ENCODE data around the gene SLC9A6. TPM values are rescaled to one million over a fixed set of nuclear protein-coding genes. Genes with fewer than 3 reads are reported as not detected.

The SLC9A6 gene
- total RNA-seq: 10 to 100 TPM; 12.0 to 37.0 (median 31.1) TPM

DNA sequence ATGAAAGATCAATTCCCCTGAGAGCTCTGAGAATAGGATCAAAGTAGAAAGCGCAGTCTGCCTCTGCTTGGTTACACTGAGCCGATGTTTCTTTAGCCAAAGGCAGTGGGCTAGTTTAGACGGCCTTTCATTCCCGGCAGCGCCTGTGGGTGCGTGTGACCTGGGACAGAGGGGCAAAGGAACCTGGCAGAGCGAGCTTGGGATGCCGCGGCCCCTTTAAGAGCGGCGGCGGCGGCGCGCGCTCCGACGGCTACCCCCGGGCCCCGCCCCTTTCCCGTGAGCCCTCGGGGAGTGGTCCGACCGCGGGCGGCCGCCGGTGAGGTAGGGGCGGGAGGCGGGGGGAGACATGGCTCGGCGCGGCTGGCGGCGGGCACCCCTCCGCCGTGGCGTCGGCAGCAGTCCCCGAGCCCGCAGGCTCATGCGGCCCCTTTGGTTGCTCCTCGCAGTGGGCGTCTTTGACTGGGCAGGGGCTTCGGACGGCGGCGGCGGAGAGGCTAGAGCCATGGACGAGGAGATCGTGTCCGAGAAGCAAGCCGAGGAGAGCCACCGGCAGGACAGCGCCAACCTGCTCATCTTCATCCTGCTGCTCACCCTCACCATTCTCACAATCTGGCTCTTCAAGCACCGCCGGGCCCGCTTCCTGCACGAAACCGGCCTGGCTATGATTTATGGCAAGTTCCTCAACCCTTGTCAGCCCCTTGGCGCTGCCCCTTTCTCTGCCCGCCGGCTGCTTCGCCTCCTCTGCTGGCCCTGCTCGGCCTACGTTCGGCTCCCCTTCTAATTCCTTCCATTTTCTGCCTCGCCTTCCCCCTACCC is at the start of gene SLC9A6:
Gene SLC9A6, plus strand, starts transcription at position 279 of the 816 bp plus-strand sequence. Its CDS starts 224 bp downstream, at position 503.
- in situ Hi-C loops (cut with MboI; ENCODE audit: low pct_unique_long_range_greater_than_20kb in 2 of 9, low sequenced_read_pairs in 9 of 9, unreplicated experiment in 9 of 9): no loop called here
- Histone ChIP-seq H3K4me1 (replicated peaks in 1 of 2) (peaks cover 0 to 6% of the 10 kb centered on the region in 2 donors), H3K4me3 (peak within 1 kb of the TSS; percentile 48 to 94 (median 72)), H3K27ac (peak within 1 kb of the TSS; percentile 83 to 86)
- ATAC-seq (replicated peaks in 6 of 8): peak; percentile 87 to 92 (median 89)
- WGBS, 10 experiments: 0 to 48% (median 7%) methylated on average over 1 to 3 of the region's 68 CpGs; no CpG with 5 or more reads in 5 of the 10 experiments

DNA sequence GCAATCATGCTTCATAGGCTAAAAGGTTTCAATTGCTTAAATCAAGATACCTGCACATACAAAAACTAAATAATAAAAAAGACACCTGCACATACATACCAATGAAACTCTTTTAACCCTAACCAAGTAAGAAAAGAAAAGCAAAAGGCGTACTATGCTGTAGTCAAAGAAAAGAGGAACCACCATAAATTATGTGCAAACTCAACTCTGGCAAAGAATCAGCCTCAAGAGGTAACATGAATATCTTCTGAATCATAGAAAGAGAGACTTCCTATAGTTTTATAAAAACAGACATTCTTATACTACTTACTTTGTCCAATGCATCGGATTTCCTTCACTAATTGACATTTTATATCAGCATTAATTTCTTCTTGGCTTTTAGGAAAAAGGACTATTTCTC is 40.7 kb upstream of the SLC9A6 start:
- WGBS, 10 experiments: 20 to 88% (median 48%) methylated on average over 2 of the region's 2 CpGs; no CpG with 5 or more reads in 7 of the 10 experiments
- no peak for ATAC-seq (replicated peaks in 6 of 8)
- H3K4me1 ChIP-seq (replicated peaks in 1 of 2): no peaks in the 10 kb centered on the region
- no peak overlapping the region for H3K4me3 ChIP-seq
- in situ Hi-C loops (cut with MboI; ENCODE audit: low pct_unique_long_range_greater_than_20kb in 2 of 9, low sequenced_read_pairs in 9 of 9, unreplicated experiment in 9 of 9): no loop called here
- H3K27ac ChIP-seq: no peak overlapping the region

DNA sequence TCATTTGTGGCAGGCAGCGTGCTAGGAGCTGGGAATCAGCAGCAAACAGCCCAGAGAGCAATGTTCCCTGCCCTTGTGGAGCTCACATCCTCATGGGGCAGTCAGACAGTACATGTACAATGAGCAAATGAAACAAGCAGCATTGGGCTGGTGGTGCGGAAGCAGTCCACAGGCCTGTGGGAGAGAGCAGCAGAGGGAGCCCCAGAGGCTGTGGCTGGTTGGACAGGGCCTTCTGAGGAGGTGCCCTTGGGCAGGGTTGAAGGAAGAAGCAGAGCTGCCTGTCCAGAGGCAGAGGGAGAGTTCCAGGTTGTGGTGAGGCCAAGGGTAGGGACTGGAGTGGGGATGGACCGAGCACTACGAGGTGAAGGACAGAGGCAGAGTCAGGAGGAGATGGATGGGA is 33.9 kb upstream of the SLC9A6 start:
- H3K27ac ChIP-seq: no peak overlapping the region
- in situ Hi-C loops (cut with MboI; ENCODE audit: low pct_unique_long_range_greater_than_20kb in 2 of 9, low sequenced_read_pairs in 9 of 9, unreplicated experiment in 9 of 9): no loop called here
- H3K4me3 ChIP-seq: no peak overlapping the region
- no peaks in the 10 kb centered on the region for H3K4me1 ChIP-seq (replicated peaks in 1 of 2)
- no peak for ATAC-seq (replicated peaks in 6 of 8)
- WGBS, 10 experiments: 0 to 87% (median 57%) methylated on average over 1 to 3 of the region's 4 CpGs; no CpG with 5 or more reads in 6 of the 10 experiments

DNA sequence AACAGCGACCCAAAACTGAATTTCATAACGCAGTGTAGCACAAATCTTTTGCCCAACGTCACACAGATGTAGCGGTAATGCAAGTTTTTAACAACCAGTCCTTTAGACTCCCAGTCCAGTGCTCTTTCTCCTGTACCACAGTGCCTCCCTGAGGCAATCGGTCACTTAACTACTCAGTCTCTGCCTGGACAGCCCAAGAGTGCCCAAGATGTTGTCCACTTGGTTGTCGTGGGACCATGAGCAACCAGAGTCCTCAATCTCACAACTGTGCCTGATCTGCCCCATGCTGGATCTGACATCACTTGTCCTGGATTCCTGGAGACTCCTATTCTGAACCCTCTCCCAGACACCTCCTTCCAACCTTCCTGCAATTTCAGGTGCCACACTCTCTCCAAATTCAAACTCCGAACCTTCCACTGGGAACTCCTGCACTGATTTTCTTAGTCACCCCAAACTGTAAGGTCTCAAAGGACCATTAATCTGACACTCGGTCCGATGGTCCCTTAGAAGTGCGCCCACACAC is 12.1 kb upstream of the SLC9A6 start:
- peak overlapping the region; percentile 75 to 99 (median 86) for H3K4me3 ChIP-seq
- peaks cover 10 to 13% of the 10 kb centered on the region in 2 donors for H3K4me1 ChIP-seq (replicated peaks in 1 of 2)
- WGBS, 10 experiments: 0 to 29% (median 9%) methylated on average over 3 to 5 of the region's 10 CpGs; no CpG with 5 or more reads in 6 of the 10 experiments
- in situ Hi-C loops (cut with MboI; ENCODE audit: low pct_unique_long_range_greater_than_20kb in 2 of 9, low sequenced_read_pairs in 9 of 9, unreplicated experiment in 9 of 9): no loop called here
- H3K27ac ChIP-seq: peak overlapping the region; percentile 95 to 99
- peak; percentile 30 to 55 (median 46) for ATAC-seq (replicated peaks in 6 of 8)

DNA sequence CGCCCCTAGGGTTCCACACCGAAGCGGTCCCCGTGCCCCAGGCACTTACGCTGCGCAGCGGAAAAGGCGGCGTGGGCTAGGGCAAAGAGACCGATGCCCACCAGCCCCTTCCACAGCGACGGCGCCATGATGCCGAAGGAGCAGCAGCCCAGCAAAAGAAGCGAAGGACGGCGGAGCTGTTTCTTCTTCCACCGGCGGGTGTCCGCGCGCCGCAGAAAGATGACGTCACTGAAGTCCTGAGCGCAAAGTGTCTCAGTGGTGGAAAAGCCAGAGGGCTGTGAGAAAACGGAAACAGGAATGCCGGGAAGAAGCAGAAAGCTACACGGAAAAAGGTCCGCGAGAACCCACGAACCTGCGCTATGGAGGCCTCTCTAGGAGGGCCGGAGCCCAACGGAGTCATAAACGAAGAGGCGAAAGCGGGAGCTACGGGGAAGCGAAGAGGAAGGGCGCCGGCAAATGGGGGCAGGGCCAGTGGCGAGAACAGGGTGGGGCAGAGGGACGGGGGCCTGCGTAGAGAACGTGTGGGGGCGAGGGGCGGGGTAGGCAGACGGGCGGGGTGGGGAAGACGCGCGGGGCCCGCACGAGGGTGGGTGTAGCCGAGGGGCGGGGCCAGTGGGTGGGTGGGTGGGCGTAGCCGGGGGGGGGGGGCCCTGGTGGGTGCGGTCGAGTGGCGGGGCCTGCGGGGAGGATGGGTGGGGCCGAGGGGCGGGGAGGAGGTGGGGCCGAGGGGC is 11.5 kb upstream of the SLC9A6 start, which contains the start of gene MMGT1:
Gene MMGT1, minus strand, starts transcription at position 441 of the 731 bp plus-strand sequence. Its CDS starts 313 bp downstream, at position 128.
- peak within 1 kb of the TSS; percentile 75 to 99 (median 86) for H3K4me3 ChIP-seq
- peak; percentile 77 to 91 (median 88) for ATAC-seq (replicated peaks in 6 of 8)
- peak within 1 kb of the TSS; percentile 95 to 99 for H3K27ac ChIP-seq
- WGBS, 10 experiments: 0 to 46% methylated on average over 1 to 6 of the region's 65 CpGs; no CpG with 5 or more reads in 8 of the 10 experiments
- H3K4me1 ChIP-seq (replicated peaks in 1 of 2): peaks cover 10 to 13% of the 10 kb centered on the region in 2 donors
- in situ Hi-C loops (cut with MboI; ENCODE audit: low pct_unique_long_range_greater_than_20kb in 2 of 9, low sequenced_read_pairs in 9 of 9, unreplicated experiment in 9 of 9): no loop called here

DNA sequence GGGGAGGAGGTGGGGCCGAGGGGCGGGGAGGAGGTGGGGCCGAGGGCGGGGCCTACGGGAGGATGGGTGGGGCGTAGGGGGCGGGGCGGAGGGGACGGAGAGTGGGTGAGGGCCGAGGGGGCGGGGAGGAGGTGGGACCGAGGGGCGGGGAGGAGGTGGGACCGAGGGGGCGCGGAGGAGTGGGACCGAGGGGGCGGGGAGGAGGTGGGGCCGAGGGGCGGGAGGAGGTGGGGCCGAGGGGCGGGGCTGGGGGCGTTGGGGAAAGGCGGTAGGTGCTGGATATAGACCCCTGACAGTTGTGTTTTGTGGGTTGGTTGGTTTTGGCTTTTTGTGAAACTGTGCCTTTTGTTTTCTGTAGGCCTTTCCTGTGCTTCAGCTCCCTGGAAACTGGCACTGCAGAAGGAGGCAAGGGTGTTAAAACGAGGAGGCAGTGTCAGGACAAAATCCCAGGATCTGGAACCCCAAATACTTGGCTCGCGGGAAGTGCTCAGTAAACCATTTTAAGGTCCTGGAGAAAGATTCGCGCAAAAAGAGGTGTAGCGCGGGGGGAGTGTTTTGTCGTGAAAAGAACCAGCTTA is 10.9 kb upstream of the SLC9A6 start:
- ATAC-seq (replicated peaks in 6 of 8): peak in 6 of 8 experiments; percentile 2 to 50 (median 38)
- in situ Hi-C loops (cut with MboI; ENCODE audit: low pct_unique_long_range_greater_than_20kb in 2 of 9, low sequenced_read_pairs in 9 of 9, unreplicated experiment in 9 of 9): no loop called here
- H3K4me1 ChIP-seq (replicated peaks in 1 of 2): peaks cover 10 to 13% of the 10 kb centered on the region in 2 donors
- H3K4me3 ChIP-seq: peak overlapping the region; percentile 36 to 53 (median 39)
- 11 to 44% methylated on average over 5 to 7 of the region's 32 CpGs; no CpG with 5 or more reads in 8 of the 10 experiments for WGBS, 10 experiments
- no peak overlapping the region for H3K27ac ChIP-seq

DNA sequence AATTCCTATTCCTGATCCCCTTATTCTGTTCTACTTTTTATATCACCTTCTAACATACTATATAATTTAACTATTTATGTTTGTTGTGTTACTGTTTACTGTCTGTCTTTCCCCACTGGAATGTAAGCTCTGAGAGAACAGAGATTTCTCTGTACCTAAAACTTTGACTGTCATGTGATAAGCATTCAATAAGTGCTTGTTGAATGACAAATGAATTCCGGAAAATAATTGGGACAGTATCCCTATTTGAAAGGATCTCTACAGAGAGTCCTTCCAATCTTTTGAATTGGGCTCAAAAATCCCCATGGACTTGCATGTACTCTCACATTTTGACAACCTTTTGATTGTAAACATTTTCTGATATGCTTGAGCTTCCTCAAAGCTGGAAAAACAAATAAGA is 9.8 kb upstream of the SLC9A6 start:
- Histone ChIP-seq H3K4me3 (no peak overlapping the region), H3K27ac (no peak overlapping the region), H3K4me1 (replicated peaks in 1 of 2) (peaks cover 10 to 13% of the 10 kb centered on the region in 2 donors)
- in situ Hi-C loops (cut with MboI; ENCODE audit: low pct_unique_long_range_greater_than_20kb in 2 of 9, low sequenced_read_pairs in 9 of 9, unreplicated experiment in 9 of 9): no loop called here
- 60 to 100% (median 100%) methylated on average over 1 of the region's 1 CpG; no CpG with 5 or more reads in 6 of the 10 experiments for WGBS, 10 experiments
- ATAC-seq (replicated peaks in 6 of 8): no peak

DNA sequence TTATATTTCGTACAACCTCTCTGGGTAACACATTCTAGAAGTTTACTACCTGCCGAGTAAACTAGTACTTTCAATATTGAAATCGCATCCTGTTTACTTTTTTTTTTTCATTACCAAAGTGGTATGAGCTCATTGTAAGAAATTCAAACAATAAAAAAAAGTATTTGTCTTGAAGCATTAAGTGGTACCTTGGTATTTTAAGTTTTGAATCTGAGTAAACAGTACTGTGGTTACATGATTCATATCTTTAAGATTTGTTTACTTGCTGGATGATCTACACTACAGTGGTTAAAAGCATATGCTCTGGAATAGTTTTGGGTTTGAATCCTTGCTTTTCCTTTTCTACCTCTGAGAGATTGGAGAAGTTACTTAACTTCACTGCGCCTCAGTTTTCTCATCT is 7.6 kb upstream of the SLC9A6 start:
- in situ Hi-C loops (cut with MboI; ENCODE audit: low pct_unique_long_range_greater_than_20kb in 2 of 9, low sequenced_read_pairs in 9 of 9, unreplicated experiment in 9 of 9): no loop called here
- no peak for ATAC-seq (replicated peaks in 6 of 8)
- WGBS, 10 experiments: 30 to 100% (median 89%) methylated on average over 1 to 4 of the region's 4 CpGs; no CpG with 5 or more reads in 5 of the 10 experiments
- Histone ChIP-seq H3K4me3 (no peak overlapping the region), H3K27ac (no peak overlapping the region), H3K4me1 (replicated peaks in 1 of 2) (peaks cover under 1 to 6% of the 10 kb centered on the region in 2 donors)

DNA sequence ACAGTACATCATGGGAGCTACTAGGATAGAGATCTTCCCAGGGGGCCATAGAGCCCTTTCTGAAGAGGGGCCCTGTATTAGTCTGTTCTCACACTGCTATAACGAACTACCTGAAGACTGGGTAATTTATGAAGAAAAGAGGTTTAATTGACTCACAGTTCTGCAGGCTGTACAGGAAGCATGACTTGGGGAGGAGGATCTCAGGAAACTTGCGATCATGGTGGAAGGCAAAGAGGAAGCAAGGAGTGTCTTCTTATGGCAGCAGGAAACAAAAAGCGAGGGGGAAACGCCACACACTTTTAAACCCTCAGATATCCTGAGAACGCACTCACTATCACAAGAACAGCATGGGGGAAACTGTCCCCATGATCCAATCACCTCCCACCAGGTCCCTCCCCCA is 4.2 kb upstream of the SLC9A6 start:
- 62 to 100% (median 100%) methylated on average over 1 to 4 of the region's 5 CpGs; no CpG with 5 or more reads in 7 of the 10 experiments for WGBS, 10 experiments
- Histone ChIP-seq H3K4me3 (no peak overlapping the region), H3K27ac (no peak overlapping the region), H3K4me1 (replicated peaks in 1 of 2) (peaks cover 0 to 6% of the 10 kb centered on the region in 2 donors)
- no peak for ATAC-seq (replicated peaks in 6 of 8)
- in situ Hi-C loops (cut with MboI; ENCODE audit: low pct_unique_long_range_greater_than_20kb in 2 of 9, low sequenced_read_pairs in 9 of 9, unreplicated experiment in 9 of 9): no loop called here

DNA sequence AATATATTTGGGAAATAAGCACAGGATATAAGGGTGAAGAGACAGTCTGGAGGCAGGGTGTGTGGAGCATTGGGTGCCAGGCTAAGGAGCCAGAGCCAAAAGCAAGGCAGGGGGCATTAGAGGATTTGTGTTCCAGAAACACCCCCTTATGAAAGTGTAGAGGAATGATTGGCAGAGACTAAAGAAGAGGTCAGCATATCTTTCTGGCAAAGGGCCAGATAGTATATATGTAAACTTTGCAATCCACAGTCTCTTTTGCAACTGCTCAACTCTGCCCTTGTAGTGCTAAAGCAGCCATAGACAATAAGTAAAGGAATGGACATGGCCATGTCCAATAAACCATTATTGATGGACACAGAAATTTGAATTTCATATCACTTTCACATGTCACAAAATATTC is 3.6 kb upstream of the SLC9A6 start:
- in situ Hi-C loops (cut with MboI; ENCODE audit: low pct_unique_long_range_greater_than_20kb in 2 of 9, low sequenced_read_pairs in 9 of 9, unreplicated experiment in 9 of 9): no loop called here
- H3K4me3 ChIP-seq: no peak overlapping the region
- H3K27ac ChIP-seq: no peak overlapping the region
- peaks cover 0 to 6% of the 10 kb centered on the region in 2 donors for H3K4me1 ChIP-seq (replicated peaks in 1 of 2)
- ATAC-seq (replicated peaks in 6 of 8): no peak

DNA sequence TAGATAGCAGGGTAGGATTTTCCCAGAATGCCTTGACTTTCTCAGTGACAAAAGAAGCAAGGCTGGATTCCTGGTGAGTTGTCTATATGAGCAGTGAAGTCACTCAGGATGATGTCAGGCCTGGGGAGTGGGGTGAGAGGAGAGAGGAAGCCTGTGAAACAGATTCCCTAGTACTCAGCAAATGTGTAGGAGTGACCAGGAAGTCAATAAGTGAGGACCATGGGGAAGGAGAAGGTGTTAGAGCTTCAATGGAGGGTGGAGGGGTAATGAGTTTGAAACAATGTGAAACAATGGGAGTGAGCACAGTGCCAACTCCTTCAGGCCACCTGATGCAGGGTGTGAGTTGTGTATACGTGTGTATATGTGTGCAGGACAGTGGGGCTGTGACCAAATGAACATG is 2.4 kb upstream of the SLC9A6 start:
- in situ Hi-C loops (cut with MboI; ENCODE audit: low pct_unique_long_range_greater_than_20kb in 2 of 9, low sequenced_read_pairs in 9 of 9, unreplicated experiment in 9 of 9): no loop called here
- WGBS, 10 experiments: 14% methylated on average over 1 of the region's 1 CpG; no CpG with 5 or more reads in 9 of the 10 experiments
- ATAC-seq (replicated peaks in 6 of 8): peak in 2 of 8 experiments; percentile 60 to 63

DNA sequence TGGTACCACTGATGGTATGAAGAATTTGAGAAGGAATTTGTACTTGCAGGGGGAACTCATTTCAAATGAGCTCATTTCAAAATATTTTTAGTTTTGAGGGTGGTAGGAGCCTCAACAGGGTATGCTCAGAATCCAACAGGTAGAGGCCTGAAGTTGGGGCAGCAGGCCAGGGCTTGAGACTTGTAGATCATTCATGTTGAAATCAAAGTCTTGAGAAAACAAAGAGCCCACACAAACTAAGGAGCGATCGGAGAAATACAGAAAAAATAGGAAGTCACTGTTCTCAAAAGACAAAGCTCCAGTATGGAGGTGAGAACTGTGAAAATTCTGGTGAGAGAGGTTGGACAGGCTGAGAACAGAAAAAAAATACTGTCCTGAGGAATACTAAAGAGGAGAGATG is 979 bp upstream of the SLC9A6 start:
- Histone ChIP-seq H3K4me3 (peak overlapping the region; percentile 48 to 94 (median 72)), H3K27ac (peak overlapping the region; percentile 83 to 86), H3K4me1 (replicated peaks in 1 of 2) (peaks cover 0 to 6% of the 10 kb centered on the region in 2 donors)
- in situ Hi-C loops (cut with MboI; ENCODE audit: low pct_unique_long_range_greater_than_20kb in 2 of 9, low sequenced_read_pairs in 9 of 9, unreplicated experiment in 9 of 9): no loop called here
- ATAC-seq (replicated peaks in 6 of 8): no peak
- 17 to 58% methylated on average over 2 of the region's 2 CpGs; no CpG with 5 or more reads in 8 of the 10 experiments for WGBS, 10 experiments

More for the DNA sequence above, 2.4 kb upstream of the SLC9A6 start:
- H3K27ac ChIP-seq: no peak overlapping the region
- peaks cover 0 to 6% of the 10 kb centered on the region in 2 donors for H3K4me1 ChIP-seq (replicated peaks in 1 of 2)
- no peak overlapping the region for H3K4me3 ChIP-seq

Data from motor neuron (in vitro differentiated cells).